ENCODE measurements around the gene SPATA31C2. TPM values are rescaled to one million over a fixed set of nuclear protein-coding genes. Genes with fewer than 3 reads are reported as not detected.
"Not testable (repeated sequence)": the region's sequence is repeated elsewhere in the genome, so short reads cannot be mapped to it uniquely, and the experiment has no call there.

SPATA31C2 gene
- total RNA-seq, 1 experiment from 2014 or later, result not detected

DNA sequence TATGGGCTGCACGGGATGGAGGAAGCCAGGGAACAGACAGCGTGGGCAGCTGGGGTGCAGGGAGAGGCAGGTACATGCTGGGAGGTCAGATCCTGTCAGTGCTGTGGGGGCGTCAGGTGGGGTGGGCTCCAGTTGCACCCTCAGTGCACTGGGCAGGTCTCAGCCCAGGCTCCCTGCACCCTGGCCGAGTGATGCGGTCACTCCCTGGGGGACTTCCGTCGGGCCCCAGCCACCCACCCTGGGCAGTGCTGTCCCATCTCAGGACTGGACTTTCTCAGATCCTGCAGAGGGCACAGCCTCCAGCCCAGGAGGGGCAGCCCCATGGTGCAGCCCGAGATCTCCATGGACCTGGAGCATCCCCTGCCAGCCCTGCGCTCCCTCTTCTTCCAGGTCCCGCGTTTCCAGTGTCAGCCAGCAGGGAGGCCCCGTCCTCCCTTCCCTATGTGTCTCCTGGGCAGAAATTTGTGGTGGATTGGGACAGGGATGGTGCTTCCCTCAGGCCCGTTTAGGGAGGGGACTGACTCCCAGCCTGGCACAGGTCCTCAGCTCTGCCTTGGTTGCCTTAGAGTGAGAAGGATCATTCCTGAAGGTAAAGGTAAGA is 10.5 kb downstream of the SPATA31C2 start:
- not testable (repeated sequence) for DNase-seq (ENCODE audit: low read depth)

DNA sequence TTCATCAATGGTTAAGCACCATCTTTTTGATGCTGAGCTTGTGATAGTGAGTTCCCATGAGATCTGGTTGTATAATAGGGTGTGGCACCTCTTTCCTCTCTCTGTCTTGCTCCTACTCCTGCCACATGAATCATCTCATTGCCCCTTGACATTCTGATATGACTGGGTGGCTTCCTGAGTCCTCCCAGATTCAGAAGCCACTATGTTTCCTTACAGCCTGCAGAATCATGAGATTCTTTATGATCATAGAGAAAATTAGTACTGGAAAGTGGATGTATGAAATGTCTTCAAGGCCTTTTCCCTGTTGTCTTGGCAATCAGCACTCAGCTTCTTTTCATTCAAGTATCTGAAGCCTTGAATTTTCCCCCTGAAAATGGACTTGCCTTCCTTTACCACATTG is 14.9 kb downstream of the SPATA31C2 start:
- DNase-seq (ENCODE audit: low read depth), result not testable (repeated sequence)

DNA sequence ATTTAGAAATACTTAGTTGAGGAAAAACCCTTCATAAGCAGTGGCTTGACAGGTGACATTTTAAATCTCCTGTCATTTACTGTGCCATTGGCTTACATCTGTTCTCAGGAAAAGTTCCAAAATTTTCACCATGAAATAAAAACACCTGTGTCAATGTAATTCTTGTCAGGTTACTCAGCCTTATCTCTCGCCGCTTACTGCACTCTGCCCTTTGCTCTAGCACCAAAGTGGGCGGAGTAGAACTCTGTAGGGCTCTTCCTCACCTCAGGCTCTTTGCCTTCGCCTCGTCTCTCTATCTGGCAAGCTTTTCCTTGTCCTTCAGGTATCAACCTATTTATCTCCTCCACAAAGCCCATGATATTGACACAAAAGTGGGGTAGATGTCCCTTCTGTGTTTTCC is 20.2 kb downstream of the SPATA31C2 start:
- not testable (repeated sequence) for DNase-seq (ENCODE audit: low read depth)

DNA sequence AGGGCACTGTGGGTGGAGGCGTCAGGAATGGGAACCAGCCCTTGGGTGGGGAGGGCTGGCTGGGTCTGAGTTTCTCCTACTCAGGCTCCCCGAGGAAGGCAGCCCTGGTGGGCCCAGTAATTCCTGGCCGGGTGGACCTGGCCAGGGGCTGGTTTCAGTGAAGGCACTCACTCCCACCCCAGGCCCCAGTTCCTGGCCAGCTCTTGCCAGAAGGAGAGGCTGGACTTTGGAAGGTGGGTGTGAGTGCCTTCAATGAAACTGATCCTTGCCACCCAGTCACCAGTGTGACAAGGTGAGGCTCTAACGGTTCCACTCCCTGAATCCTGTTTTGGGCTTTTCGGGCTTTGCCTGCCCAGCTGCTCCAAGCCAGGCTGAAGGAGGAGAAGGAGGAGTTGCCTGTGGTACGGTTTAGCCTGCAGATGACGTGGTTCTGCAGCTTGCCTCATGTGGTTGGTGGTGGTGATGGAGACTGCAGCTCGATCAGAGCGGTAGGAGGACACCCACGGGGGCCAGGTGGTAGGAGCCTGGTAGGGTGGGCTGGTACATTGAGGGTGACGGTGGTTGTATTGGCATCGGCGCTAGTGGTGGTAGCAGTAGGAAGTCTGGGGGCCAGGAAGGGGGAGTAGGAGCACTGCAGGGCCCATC is 23.2 kb downstream of the SPATA31C2 start:
- DNase-seq (ENCODE audit: low read depth), result not testable (repeated sequence)

DNA sequence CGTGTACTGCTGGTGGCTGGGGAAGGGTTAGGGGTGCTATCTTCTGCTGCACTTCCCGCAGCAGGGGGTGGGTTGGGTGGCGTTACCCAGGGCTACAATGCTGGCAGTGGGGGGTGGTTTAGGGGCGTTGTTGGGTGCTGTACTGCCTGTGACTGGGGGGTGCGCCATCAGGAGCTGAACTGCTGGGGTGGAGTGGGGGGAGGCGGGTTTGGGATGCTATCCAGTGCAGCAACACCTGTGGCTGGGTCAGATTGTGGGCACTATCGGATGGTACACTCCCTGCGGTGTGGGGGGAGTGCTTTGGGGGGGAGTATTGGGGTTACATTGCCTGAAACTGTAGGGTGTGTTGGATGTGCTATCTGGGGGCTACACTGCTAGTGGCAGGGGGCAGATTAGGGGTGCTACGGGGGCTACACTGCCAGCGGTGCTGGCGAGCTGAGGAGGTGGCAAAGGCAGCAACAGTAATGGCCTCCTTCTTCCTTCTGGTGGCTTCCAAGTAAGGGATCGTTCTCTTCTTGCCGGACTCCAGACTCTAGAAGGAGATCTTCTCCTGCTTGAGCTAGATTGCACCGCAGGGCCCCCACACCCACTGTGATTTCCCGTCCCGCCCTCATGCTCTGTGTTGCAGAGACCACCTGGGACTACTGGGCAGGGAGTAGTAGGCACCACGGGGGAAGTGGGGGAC is 23.9 kb downstream of the SPATA31C2 start:
- not testable (repeated sequence) for DNase-seq (ENCODE audit: low read depth)

DNA sequence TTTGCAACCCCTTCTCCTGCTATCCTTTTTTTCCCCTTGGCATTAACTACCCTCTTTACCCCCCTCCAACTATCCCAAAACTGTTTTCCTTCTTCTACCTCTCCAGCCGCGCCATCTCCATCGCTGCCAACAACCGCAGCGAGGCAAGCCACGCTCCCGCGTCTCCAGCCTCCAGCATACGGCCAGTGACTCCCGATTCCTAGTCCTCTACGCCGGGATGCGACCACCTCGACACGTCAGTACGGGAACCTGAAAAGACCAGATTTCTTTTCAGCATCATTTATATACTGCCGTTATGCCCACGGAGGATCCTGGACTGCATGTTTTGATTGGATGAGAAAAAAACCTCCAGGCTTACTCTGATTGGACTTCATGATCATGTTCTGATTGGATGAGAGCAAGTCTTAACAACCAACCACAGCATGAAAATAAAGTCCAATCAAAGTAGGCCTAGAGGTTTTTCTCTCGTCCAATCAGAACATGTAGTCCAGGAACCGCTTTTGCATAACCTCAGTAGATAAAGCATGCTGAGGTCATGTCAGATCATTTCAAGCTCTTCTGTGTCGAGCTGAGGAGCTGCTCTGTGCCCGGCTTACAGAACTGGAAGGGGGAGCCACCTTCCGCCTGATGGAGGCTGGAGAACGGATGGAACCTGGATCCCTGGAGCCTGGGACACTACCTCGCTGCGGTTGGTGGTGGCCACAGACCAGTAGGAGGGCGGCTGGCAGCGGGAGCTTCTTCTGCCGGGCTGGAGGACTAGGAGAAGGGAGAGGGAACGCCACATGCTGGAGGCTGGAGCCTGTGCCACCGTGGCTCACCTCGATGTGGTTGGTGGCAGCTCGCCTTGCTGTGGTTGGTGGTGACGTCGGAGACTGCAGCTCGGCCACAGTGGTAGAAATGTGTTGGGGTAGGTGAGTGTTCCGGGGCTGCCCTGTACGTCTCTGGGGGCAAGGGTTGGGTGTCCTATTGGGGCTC is 24.8 kb downstream of the SPATA31C2 start:
- DNase-seq (ENCODE audit: low read depth), result not testable (repeated sequence)

DNA sequence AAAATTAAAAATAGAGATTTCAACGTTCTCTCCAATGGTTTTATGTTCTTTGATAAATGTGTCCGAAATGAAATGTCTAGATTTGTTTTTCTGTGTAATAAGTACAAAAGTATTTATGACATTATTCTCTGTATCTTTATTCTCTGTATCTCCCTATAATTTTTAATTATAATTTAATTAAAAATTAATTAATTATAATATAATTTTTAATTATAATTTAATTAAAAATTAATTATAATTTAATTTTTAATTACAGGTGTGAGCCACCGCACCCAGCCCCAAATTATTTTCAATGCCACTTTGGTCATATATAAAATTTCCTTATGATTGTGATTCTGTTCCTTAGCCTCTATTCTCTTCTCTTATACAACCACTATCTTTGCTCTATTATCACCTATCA is 28.2 kb downstream of the SPATA31C2 start:
- no peak for DNase-seq (ENCODE audit: low read depth)

DNA sequence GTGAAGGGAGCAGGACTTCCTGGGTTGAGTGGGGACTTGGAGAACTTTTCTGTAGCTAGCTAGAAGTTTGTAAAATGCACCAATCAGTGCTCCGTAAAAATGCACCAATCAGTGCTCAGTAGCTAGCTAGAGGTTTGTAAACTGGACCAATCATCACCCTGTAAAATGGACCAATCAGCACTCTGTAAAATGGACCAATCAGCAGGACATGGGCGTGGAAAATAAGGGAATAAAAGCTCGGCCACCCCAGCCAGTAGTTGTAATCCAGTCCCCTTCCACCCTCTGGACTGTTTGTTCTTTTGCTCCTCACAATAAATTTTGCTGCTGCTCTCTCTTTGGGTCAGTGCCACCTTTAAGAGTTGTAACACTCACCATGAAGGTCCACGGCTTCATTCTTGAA is 29.5 kb downstream of the SPATA31C2 start:
- DNase-seq (ENCODE audit: low read depth), result no peak

DNA sequence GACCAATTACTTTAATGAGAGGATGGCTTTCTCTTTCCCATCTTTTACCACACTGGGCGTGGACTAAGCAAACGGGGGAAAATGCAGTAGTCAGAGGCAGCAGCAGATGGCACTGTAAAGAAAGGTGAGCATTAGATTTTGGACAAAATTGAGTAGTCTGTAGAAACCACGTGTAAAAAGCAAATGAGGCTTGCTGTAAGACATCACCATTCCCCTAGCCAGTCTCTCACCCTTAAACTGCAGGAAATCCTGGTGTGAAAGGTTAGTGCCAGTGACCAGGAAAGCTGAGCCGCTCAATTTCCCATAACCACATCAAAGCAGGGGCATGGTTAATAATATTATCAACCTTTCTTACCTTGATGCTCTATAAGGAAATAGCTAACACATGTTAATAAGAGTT is 31.8 kb downstream of the SPATA31C2 start:
- DNase-seq (ENCODE audit: low read depth), result no peak

DNA sequence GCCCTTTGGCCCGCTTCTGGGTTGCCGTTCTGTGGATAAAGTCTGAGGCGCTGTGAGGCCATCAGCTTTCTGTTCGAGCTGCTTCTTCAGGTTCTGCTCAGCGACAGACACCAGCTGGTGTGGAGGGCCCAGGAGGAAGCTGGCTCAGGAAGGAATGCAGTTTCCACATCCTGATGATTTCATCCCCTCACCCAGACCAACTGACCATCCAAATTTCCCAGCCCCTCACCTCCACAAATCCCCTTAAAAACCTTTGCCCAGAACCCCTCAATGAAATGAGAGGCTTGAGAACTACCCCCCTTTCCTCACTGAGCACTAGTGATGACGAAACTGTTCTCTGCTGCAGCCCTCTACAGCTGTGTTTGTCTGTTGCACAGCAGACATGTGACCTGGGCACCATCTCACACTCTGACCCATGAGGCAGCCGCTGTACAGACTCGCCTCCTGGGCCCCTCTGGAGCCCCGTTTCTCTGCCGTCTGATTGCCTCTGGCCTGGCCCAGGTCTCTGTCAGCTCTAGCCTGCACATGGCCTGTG is 45.4 kb downstream of the SPATA31C2 start:
- DNase-seq (ENCODE audit: low read depth), result peak; percentile 71

DNA sequence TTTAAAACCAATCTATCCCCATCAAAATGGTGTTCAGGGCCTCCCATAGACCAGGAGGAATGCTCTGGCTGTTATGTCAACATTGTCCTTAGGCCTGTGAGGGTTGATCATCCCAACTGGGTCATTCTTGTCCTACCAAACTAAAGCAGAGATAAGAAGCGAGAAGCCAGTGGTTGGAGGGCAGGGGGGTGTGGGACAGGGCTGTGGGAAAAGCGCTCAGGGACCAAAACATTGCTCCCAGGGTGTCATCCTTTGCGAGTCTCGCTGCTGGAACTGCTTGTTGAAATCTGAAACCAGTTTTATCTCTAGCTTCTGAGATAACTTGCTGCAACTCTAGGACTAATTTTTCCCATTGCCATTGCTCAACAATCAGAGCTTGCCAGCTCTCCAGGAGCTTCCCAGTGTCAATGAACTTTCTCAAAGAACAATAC is 48.1 kb downstream of the SPATA31C2 start:
- no peak for DNase-seq (ENCODE audit: low read depth)

DNA sequence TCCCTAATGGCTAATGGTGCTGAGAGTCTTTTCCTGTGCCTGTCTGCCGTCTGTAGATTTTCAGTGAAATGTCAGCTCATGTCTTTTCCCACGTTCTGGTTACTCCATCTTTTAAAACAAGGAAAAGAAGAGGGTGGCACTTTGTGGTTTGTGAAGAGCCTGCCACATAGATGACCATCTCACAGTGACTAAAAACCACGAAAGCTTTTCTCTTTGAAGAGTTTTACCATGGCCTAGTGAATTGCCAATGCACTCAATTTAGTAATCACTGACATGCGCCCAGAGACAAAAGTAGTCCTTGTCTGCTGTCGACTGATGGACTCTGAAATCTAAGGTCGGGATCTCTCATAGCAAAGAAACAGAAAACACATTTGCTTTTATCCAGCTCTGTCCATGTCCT is 50.4 kb downstream of the SPATA31C2 start:
- peak; percentile 10 for DNase-seq (ENCODE audit: low read depth)

DNA sequence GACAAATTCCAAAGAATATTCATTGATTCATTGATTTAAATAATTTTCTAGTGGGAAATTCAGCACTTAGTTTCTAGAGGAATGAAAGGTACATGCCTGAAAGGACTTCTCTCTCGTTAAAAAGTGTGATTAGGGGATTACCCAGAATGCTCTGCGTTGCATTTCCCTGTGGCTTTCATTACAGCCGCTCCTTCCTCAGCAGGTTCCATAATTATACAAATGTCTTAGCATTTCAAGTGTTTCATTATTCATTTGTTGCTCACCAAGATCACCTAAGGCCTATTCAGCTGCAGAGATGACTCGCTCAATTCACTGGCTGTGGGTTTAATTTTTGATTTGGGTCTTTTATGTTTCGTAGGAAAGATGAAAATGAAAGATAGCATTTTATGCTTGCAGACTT is 52.8 kb downstream of the SPATA31C2 start:
- DNase-seq (ENCODE audit: low read depth), result no peak

DNA sequence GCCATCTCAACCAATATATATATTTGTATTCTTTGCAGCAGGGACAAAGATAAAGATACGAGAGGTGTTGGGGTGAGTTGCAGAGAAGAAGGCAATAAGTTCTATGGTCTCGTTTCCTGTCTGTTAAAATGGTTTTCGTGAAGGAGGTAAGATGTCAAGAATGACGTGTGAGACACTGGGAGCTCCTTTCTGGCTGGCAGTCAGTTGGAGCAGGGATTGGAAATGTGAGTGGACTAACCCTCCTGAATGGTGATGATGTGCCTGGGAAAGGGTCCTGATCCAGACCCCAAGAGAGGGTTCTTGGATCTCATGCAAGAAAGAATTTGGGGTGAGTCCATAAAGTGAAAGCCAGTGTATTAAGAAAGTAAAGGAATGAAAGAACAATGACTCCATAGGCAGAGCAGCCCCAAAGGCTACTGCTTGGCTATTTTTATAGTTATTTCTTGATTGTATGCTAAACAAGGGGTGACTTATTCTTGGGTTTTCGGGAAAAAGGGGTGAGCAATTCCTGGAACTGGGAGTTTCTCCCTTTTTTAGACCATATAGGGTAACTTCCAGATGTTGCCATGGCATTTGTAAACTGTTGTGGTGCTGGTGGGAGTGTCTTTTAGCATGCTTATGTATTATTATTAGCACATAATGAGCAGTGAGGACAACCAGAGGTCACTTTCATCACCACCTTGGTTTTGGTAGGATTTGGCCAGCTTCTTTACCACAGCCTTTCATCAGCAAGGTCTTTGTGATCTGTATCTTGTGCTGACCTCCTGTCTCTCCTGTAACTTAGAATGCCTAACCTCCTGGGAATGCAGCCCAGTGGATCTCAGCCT is 53.7 kb downstream of the SPATA31C2 start:
- DNase-seq (ENCODE audit: low read depth), result peak; percentile 12

Other genes with a start within 250 kb of the SPATA31C2 start
- not detected in 2 replicates for gene SPATA31C1, start 220.5 kb downstream of the SPATA31C2 start, total RNA-seq (2014; rRNA removed)
- 5.7 and 6.7 TPM in 2 replicates for gene CDK20, start 163.9 kb downstream of the SPATA31C2 start, total RNA-seq (2014; rRNA removed)
- gene SPIN1, start 250.0 kb upstream of the SPATA31C2 start, total RNA-seq (2014; rRNA removed), result 108 and 113 TPM in 2 replicates

Measured in LHCN-M2 (cell line).